HUES6 (cell line): Measurements from ENCODE around the gene CAMP.
"Not testable (repeated sequence)": the region's sequence is repeated elsewhere in the genome, so short reads cannot be mapped to it uniquely, and the experiment has no call there.

Source experiments
- H3K27ac ChIP-seq: 2 replicates; pipeline ENCODE4 v1.7.0; 2013; ENCODE audit warnings: low read depth, mild to moderate bottlenecking, low read length, inconsistent platforms
- H3K27me3 ChIP-seq: 2 replicates; pipeline ENCODE4 v1.6.1; 2013; ENCODE audit warnings: low read length; ENCODE audit not compliant: control insufficient read depth, insufficient read depth
- H3K36me3 ChIP-seq: 2 replicates; pipeline ENCODE4 v1.6.1; 2013; ENCODE audit warnings: low read length; ENCODE audit not compliant: control insufficient read depth, insufficient read depth
- H3K4me1 ChIP-seq: 2 replicates; pipeline ENCODE4 v1.6.1; 2013; ENCODE audit warnings: low read length; ENCODE audit not compliant: control insufficient read depth, insufficient read depth
- H3K4me3 ChIP-seq: 2 replicates; pipeline ENCODE4 v1.5.1; 2013; ENCODE audit warnings: low read depth, low read length
- H3K9ac ChIP-seq: one replicate; pipeline ENCODE4 v1.6.1; 2013; ENCODE audit warnings: mild to moderate bottlenecking, low read length
- H3K9me3 ChIP-seq: 2 replicates; pipeline ENCODE4 v1.6.1; 2013; ENCODE audit warnings: low read depth, low read length; ENCODE audit not compliant: control insufficient read depth, insufficient read depth

Gene CAMP

DNA sequence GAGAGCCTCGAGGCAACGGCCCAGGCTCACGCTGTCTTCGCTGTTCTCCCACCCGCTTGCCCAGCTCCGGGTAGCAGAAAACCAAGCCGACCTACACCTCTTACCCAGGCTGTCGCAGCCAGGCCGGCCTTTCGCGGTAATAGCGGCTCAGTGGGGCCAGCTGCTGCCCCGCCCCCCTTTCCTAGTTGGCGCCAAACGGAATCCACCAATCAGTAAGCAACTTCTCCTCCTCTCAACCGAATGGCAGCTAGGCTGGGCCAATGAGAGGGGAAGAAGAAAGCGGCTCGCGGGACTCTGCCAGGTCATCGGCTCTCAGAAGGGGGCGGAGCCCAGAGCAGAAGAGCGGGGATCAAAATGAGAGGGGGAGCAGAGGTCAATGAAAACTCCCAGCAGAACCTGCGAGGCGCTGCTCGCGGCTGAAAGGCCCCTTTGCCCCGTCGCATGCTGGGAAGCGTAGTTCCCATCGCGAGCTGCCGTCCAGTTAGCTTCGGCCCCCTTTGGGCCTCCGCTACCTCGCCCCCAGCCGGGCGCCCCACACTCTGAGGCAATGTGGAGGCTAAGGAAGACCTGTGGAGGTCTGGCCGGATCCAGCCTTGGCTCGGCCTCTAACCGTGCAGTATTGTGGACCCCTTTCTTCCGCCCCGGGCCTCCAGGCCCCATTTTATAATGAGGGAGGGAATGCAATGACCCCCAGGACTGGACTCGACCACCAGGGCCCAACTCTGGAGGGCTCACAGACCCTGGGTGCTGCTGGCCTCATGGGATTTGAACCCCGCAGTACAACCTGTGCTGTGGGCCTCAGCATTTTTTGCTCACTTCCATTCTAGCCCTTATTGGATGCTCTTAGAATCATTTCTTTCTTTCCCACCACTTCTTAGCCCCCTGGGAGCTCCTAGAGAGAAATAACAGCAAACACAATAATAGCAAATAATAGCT lies 34.8 kb upstream of the CAMP start, which contains the start of gene CDC25A:
Gene CDC25A (minus strand): TSS at position 152 of the 936 bp plus-strand sequence. CDS start 470 bp downstream, outside the sequence.
- Histone ChIP-seq H3K27ac (peak within 1 kb of the TSS; percentile 93), H3K4me1 (peaks cover 14% of the 10 kb centered on the region), H3K9me3 (no peaks in the 10 kb centered on the region), H3K27me3 (no peaks in the 10 kb centered on the region), H3K36me3 (peaks cover 34% of the 10 kb centered on the region), H3K4me3 (peak within 1 kb of the TSS; percentile 91), H3K9ac (peak within 1 kb of the TSS; percentile 95)

DNA sequence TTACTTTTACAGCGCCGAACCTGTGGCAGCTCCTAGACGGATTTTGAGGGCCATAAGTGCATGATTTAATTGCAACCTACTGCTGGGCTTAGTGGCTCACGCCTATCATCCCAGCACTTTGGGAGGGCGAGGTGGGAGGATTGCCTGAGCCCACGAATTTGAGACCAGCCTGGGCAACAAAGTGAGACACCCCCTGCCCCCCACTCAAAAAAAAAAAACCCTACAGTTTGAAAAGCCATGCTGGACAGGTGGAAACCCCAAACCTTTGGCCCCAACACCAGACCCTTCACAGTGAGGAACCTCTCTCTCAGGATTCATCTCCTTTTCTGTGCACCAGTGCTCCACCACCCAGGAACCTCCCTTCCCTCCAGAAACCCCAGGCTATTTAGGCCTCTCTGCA lies 34.0 kb upstream of the CAMP start:
- Histone ChIP-seq H3K4me1 (peaks cover 14% of the 10 kb centered on the region), H3K27me3 (no peaks in the 10 kb centered on the region), H3K36me3 (peaks cover 26% of the 10 kb centered on the region), H3K9me3 (no peaks in the 10 kb centered on the region), H3K4me3 (no peak overlapping the region), H3K27ac (no peak overlapping the region), H3K9ac (no peak overlapping the region)

GRCh38 chr3:48190911-48191310 lies 32.4 kb upstream of the CAMP start:
- Histone ChIP-seq H3K27ac (no peak overlapping the region), H3K9me3 (no peaks in the 10 kb centered on the region), H3K4me1 (peaks cover 16% of the 10 kb centered on the region), H3K27me3 (no peaks in the 10 kb centered on the region), H3K36me3 (peaks cover 10% of the 10 kb centered on the region), H3K4me3 (no peak overlapping the region; the same call in 1 of the 2 replicates), H3K9ac (no peak overlapping the region)

DNA sequence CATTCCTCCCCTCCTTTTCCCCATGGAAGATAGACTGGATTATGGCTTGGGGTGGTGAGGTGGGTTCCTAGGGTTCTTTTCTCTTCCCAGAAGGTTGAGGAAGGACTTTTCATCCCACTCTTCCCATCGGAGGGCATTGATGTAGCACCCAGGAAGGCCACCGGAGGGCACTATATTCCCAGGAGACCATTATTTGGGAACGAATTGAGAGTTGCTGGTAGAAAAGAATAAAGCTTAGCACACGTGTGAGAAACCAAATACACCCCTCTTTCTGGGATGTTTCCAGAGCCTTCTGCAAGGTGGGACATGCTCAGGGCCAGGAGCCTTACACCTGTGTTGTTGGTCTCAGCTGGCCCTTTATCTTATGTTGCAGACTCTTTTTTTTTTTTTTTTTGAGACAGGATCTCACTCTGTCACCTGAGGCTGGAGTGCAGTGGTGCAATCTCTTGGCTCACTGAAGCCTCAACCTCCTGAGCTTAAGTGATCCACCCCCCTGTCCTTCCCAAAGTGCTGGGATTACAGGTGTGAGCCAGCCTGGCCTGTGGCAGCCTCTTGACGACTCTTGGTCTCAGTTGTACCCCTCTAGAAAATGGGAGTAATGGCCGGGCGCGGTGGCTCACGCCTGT lies 28.7 kb upstream of the CAMP start:
- H3K4me1 ChIP-seq: peaks cover 22% of the 10 kb centered on the region
- H3K9me3 ChIP-seq: no peaks in the 10 kb centered on the region
- H3K4me3 ChIP-seq: no peak overlapping the region
- no peak overlapping the region for H3K27ac ChIP-seq
- no peaks in the 10 kb centered on the region for H3K27me3 ChIP-seq
- no peaks in the 10 kb centered on the region for H3K36me3 ChIP-seq
- H3K9ac ChIP-seq: no peak overlapping the region

DNA sequence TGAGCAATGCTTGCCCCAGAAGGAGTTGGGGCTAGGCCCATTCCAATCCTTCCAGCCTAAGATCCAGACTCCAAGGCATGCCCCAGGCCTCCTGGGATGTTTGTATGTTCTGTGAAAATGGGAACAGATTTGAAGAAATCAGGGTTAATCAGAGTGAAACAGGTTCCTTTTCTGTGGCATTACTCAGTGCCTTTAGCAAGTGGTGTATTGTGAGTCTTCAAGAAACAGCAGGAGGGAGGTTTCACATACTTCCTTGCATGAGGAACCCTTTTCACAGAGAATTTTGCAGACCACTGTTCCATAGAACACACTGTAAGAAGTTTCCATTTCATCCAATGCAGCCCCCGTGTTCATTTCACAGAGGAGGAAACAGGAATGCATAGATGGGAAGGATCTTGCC lies 26.7 kb upstream of the CAMP start:
- H3K4me3 ChIP-seq: no peak overlapping the region
- no peak overlapping the region for H3K27ac ChIP-seq
- H3K9ac ChIP-seq: no peak overlapping the region
- no peaks in the 10 kb centered on the region for H3K36me3 ChIP-seq
- H3K9me3 ChIP-seq: no peaks in the 10 kb centered on the region
- H3K27me3 ChIP-seq: no peaks in the 10 kb centered on the region
- peaks cover 12% of the 10 kb centered on the region; the same call in 1 of the 2 replicates for H3K4me1 ChIP-seq

DNA sequence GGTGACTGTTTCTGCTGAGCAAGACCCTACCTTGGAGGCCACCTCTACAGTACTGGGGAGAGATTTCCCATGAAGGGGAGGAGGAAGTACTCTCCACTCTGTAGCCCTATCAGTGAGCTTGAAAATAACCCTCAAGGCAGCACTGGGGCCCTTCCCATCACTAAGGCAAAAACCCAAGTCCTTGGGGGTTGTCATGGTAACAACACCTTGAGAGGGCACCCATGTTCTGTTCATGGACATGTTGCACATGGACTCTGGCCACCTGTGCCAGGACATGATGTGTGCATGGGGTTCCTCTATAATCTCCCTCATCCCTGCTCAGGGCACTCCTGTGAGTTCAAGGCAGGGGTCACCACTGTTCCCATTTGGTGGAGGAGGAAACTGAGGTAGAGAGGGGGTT lies 24.2 kb upstream of the CAMP start:
- Histone ChIP-seq H3K27me3 (no peaks in the 10 kb centered on the region), H3K9ac (no peak overlapping the region), H3K27ac (no peak overlapping the region), H3K4me1 (peaks cover 12% of the 10 kb centered on the region; the same call in 1 of the 2 replicates), H3K9me3 (no peaks in the 10 kb centered on the region), H3K36me3 (no peaks in the 10 kb centered on the region), H3K4me3 (no peak overlapping the region)

- Histone ChIP-seq H3K9me3 (no peaks in the 10 kb centered on the region), H3K27me3 (no peaks in the 10 kb centered on the region), H3K4me1 (no peaks in the 10 kb centered on the region), H3K36me3 (no peaks in the 10 kb centered on the region), H3K4me3 (no peak overlapping the region), H3K9ac (no peak overlapping the region), H3K27ac (no peak overlapping the region)
Measured at GRCh38 chr3:48202632-48203031, 20.7 kb upstream of the CAMP start.

DNA sequence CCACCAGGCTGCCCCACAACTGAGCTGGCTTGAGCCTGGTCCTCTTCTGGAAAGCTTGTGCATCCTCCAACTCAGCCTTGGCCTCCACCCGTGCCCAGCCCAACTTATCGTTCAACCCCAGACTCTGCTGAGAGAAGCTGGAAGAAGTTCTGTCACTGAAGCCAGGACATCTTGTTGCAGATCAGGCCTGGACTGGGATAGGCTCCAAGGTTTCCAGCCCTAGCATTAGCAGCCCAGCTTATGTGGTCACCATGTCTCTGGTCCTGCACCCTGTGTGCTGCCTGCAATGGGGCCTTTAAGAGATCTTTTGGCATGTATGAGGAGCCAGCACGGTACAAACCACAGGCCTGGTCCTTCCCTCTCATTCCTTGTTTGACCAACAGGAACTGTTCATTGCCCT lies 15.2 kb upstream of the CAMP start:
- Histone ChIP-seq H3K36me3 (no peaks in the 10 kb centered on the region), H3K27me3 (no peaks in the 10 kb centered on the region), H3K9me3 (peaks cover 8% of the 10 kb centered on the region), H3K27ac (no peak overlapping the region), H3K9ac (no peak overlapping the region), H3K4me3 (no peak overlapping the region), H3K4me1 (no peaks in the 10 kb centered on the region)

- H3K27me3 ChIP-seq: no peaks in the 10 kb centered on the region
- H3K27ac ChIP-seq: no peak overlapping the region
- H3K36me3 ChIP-seq: no peaks in the 10 kb centered on the region
- H3K4me1 ChIP-seq: no peaks in the 10 kb centered on the region
- peaks cover 8% of the 10 kb centered on the region for H3K9me3 ChIP-seq
- H3K9ac ChIP-seq: no peak overlapping the region
- no peak overlapping the region for H3K4me3 ChIP-seq
Measured at GRCh38 chr3:48209445-48209844, 13.8 kb upstream of the CAMP start.

- H3K4me3 ChIP-seq, H3K36me3 ChIP-seq, H3K9me3 ChIP-seq, H3K27ac ChIP-seq, H3K9ac ChIP-seq, H3K4me1 ChIP-seq, H3K27me3 ChIP-seq: not testable (repeated sequence)
Measured at GRCh38 chr3:48210534-48210933, 12.8 kb upstream of the CAMP start.

GRCh38 chr3:48211776-48212175 lies 11.5 kb upstream of the CAMP start:
- H3K4me1 ChIP-seq, H3K27ac ChIP-seq, H3K27me3 ChIP-seq, H3K9me3 ChIP-seq, H3K9ac ChIP-seq, H3K36me3 ChIP-seq, H3K4me3 ChIP-seq: not testable (repeated sequence)
